Uterus (tissue), 2 donors: ENCODE measurements around the gene CFAP97D2.

Experiments
- POLR2A ChIP-seq, 2 donors: fragments of 450-650 bp; IDR thresholded peaks; one replicate each; pipeline ENCODE4 v1.6.1; 2016; ENCODE audit warnings: antibody characterized with exemption in 2 of 2, mild to moderate bottlenecking in 1 of 2, moderate library complexity in 1 of 2
- TF ChIP-seq, protein P1 (sequence below), 4 experiments: fragments of 200-600 bp in 2 of 4; fragments of 450-650 bp in 2 of 4; sonication (generic) in 2 of 4; IDR thresholded peaks; one replicate each; pipeline ENCODE4 v1.5.1; 2016 to 2019; ENCODE audit warnings: antibody characterized with exemption in 4 of 4, mild to moderate bottlenecking in 2 of 4, moderate library complexity in 1 of 4

DNA sequence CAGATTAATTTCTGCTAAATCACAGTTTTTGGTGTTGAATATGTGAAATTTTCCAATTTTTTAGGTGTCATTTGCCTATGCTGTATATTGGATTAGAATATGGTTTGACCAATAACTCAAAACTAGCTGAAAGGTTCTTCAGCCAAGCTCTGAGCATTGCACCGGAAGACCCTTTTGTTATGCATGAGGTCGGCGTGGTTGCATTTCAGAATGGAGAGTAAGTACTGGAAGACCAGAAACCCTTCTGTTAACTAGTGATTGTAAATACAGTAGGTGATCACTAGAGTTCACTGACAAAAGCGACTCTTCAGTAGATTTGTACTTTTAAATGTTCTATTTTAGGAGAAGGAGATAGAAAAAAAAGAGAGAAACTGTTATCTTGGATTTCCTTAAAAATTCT is 78.0 kb downstream of the CFAP97D2 start:
- TF ChIP-seq, protein P1, sequence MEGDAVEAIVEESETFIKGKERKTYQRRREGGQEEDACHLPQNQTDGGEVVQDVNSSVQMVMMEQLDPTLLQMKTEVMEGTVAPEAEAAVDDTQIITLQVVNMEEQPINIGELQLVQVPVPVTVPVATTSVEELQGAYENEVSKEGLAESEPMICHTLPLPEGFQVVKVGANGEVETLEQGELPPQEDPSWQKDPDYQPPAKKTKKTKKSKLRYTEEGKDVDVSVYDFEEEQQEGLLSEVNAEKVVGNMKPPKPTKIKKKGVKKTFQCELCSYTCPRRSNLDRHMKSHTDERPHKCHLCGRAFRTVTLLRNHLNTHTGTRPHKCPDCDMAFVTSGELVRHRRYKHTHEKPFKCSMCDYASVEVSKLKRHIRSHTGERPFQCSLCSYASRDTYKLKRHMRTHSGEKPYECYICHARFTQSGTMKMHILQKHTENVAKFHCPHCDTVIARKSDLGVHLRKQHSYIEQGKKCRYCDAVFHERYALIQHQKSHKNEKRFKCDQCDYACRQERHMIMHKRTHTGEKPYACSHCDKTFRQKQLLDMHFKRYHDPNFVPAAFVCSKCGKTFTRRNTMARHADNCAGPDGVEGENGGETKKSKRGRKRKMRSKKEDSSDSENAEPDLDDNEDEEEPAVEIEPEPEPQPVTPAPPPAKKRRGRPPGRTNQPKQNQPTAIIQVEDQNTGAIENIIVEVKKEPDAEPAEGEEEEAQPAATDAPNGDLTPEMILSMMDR (IDR thresholded peaks at IDR 0.05) = no peak
- TF ChIP-seq POLR2A (IDR thresholded peaks at IDR 0.05) = no peak
